Panc1 (cell line): ENCODE results near the gene KDM4E.

ENCODE experiments used
- POLR2AphosphoS5 ChIP-seq: IDR thresholded peaks from 2 replicates; pipeline ENCODE4 v1.6.1; 2012; ENCODE audit warnings: mild to moderate bottlenecking, low read depth, low read length, moderate library complexity
- TCF7L2 ChIP-seq: IDR thresholded peaks from 2 replicates; pipeline ENCODE4 v1.6.1; 2011; ENCODE audit warnings: mild to moderate bottlenecking, low read depth, low read length, inconsistent platforms
- TF ChIP-seq, protein P1 (sequence below): fragments of 450-650 bp; IDR thresholded peaks from 2 replicates; pipeline ENCODE4 v1.5.1; 2017; ENCODE audit warnings: mild to moderate bottlenecking

DNA sequence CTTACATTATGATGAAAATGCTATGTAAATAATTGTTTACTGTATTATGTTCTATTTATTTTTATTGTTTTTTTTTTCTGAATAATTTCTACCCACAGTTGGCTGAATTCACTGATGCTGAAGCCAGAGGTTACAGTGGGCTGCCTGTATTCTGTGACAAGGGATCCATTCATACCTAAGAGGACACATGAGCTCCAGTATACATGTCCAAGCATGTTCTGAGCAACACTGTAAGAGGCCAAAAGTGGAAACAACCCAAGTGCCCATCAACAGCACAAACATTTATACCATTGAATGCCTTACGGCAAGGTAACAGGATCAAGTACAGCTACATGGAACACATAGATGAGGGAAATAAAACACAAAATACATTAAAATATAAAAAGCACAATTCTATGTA, 40.3 kb downstream of the KDM4E start:
- TF ChIP-seq, protein P1, sequence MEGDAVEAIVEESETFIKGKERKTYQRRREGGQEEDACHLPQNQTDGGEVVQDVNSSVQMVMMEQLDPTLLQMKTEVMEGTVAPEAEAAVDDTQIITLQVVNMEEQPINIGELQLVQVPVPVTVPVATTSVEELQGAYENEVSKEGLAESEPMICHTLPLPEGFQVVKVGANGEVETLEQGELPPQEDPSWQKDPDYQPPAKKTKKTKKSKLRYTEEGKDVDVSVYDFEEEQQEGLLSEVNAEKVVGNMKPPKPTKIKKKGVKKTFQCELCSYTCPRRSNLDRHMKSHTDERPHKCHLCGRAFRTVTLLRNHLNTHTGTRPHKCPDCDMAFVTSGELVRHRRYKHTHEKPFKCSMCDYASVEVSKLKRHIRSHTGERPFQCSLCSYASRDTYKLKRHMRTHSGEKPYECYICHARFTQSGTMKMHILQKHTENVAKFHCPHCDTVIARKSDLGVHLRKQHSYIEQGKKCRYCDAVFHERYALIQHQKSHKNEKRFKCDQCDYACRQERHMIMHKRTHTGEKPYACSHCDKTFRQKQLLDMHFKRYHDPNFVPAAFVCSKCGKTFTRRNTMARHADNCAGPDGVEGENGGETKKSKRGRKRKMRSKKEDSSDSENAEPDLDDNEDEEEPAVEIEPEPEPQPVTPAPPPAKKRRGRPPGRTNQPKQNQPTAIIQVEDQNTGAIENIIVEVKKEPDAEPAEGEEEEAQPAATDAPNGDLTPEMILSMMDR = no peak
- TF ChIP-seq TCF7L2 (no peak), POLR2AphosphoS5 (no peak)
